Stimulated activated CD8-positive, alpha-beta memory T cell treated with anti-CD3 and anti-CD28 coated beads, Interleukin-2, amount 100 ng/mL, for 48 hours (primary cell): ENCODE results near the gene TMEFF2.
"Not testable (repeated sequence)": the region's sequence is repeated elsewhere in the genome, so short reads cannot be mapped to it uniquely, and the experiment has no call there.

Experiments used
- DNase-seq, 2 donors: peaks; one replicate each; pipeline ENCODE4 v3.0.0-alpha.2; 2020; ENCODE audit warnings: low read depth in 2 of 2

TMEFF2 gene

GRCh38 chr2:192128655-192129054 lies 66.1 kb downstream of the TMEFF2 start:
- no peak for DNase-seq

- no peak for DNase-seq
Measured at GRCh38 chr2:192127434-192127833, 67.3 kb downstream of the TMEFF2 start.

GRCh38 chr2:192126912-192127311 lies 67.8 kb downstream of the TMEFF2 start:
- no peak for DNase-seq

- no peak for DNase-seq
Measured at GRCh38 chr2:192126426-192126825, 68.3 kb downstream of the TMEFF2 start.

GRCh38 chr2:192124571-192124970 lies 70.2 kb downstream of the TMEFF2 start:
- DNase-seq, result no peak

GRCh38 chr2:192123847-192124246 lies 70.9 kb downstream of the TMEFF2 start:
- DNase-seq, result no peak

- DNase-seq, result no peak
Measured at GRCh38 chr2:192122946-192123345, 71.8 kb downstream of the TMEFF2 start.

- no peak for DNase-seq
Measured at GRCh38 chr2:192122141-192122540, 72.6 kb downstream of the TMEFF2 start.

- DNase-seq, result no peak
Measured at GRCh38 chr2:192119536-192119935, 75.2 kb downstream of the TMEFF2 start.

- no peak for DNase-seq
Measured at GRCh38 chr2:192117705-192118104, 77.0 kb downstream of the TMEFF2 start.

- not testable (repeated sequence) for DNase-seq
Measured at GRCh38 chr2:192111536-192111935, 83.2 kb downstream of the TMEFF2 start.

GRCh38 chr2:192099742-192100141 lies 95.0 kb downstream of the TMEFF2 start:
- no peak for DNase-seq

- DNase-seq, result no peak
Measured at GRCh38 chr2:192098814-192099491, 95.8 kb downstream of the TMEFF2 start.

GRCh38 chr2:192091476-192091875 lies 103.3 kb downstream of the TMEFF2 start:
- no peak for DNase-seq

- DNase-seq, result no peak
Measured at GRCh38 chr2:192090911-192091310, 103.8 kb downstream of the TMEFF2 start.

GRCh38 chr2:192087398-192087958 lies 107.3 kb downstream of the TMEFF2 start:
- DNase-seq, result no peak

- DNase-seq, result no peak
Measured at GRCh38 chr2:192082121-192082520, 112.6 kb downstream of the TMEFF2 start.

- DNase-seq, result not testable (repeated sequence)
Measured at GRCh38 chr2:192080096-192080495, 114.6 kb downstream of the TMEFF2 start.

- DNase-seq, result no peak
Measured at GRCh38 chr2:192073878-192074277, 120.9 kb downstream of the TMEFF2 start.

- no peak for DNase-seq
Measured at GRCh38 chr2:192072778-192073177, 122.0 kb downstream of the TMEFF2 start.

- DNase-seq, result no peak
Measured at GRCh38 chr2:192072261-192072660, 122.5 kb downstream of the TMEFF2 start.

- no peak for DNase-seq
Measured at GRCh38 chr2:192070099-192070498, 124.6 kb downstream of the TMEFF2 start.

GRCh38 chr2:192069417-192069816 lies 125.3 kb downstream of the TMEFF2 start:
- DNase-seq, result no peak

- DNase-seq, result no peak
Measured at GRCh38 chr2:192068966-192069365, 125.8 kb downstream of the TMEFF2 start.
